ENCODE data around the gene TMC5. TPM values are rescaled to one million over a fixed set of nuclear protein-coding genes. Genes with fewer than 3 reads are reported as not detected.

Gene TMC5
- total RNA-seq, 2 donors from 2014 or later: 1.3 to 2.2 TPM

- H3K4me3 ChIP-seq (ENCODE audit: low read length): no peak overlapping the region
- WGBS, 2 experiments (ENCODE audit: insufficient coverage in 1 of 2, insufficient read length in 1 of 2): 89 to 100% methylated on average over 3 to 5 of the region's 5 CpGs
- Mint-ChIP-seq H3K27me3 (ENCODE audit: insufficient read depth) (no peaks in the 10 kb centered on the region), H3K4me1 (no peaks in the 10 kb centered on the region), H3K27ac (no peak overlapping the region), H3K9me3 (no peaks in the 10 kb centered on the region), H3K4me3 (no peak overlapping the region), H3K36me3 (ENCODE audit: low read depth) (peaks cover 41% of the 10 kb centered on the region)
- no peak for TF ChIP-seq CTCF (conservative IDR thresholded peaks at IDR 0.05)
- no peaks in the 10 kb centered on the region for H3K4me1 ChIP-seq (ENCODE audit: control insufficient read depth, insufficient read depth, low read length)
- DNase-seq: peak; percentile 7
- no peak overlapping the region for H3K9ac ChIP-seq (ENCODE audit: extremely low read depth, low read length, poor library complexity, severe bottlenecking)
- no peak overlapping the region for H3K27ac ChIP-seq (ENCODE audit: low read depth, low read length)
- H3K36me3 ChIP-seq (ENCODE audit: control insufficient read depth, insufficient read depth, low read length): peaks cover 33% of the 10 kb centered on the region
- no peaks in the 10 kb centered on the region for H3K27me3 ChIP-seq (ENCODE audit: control insufficient read depth, insufficient read depth, low read length, poor library complexity, severe bottlenecking)
- no peaks in the 10 kb centered on the region for H3K9me3 ChIP-seq (ENCODE audit: control insufficient read depth, low read length)
Observed at GRCh38 chr16:19499006-19499405, 81.3 kb downstream of the TMC5 start.

- Histone ChIP-seq H3K36me3 (ENCODE audit: control insufficient read depth, insufficient read depth, low read length) (peaks cover 38% of the 10 kb centered on the region), H3K27me3 (ENCODE audit: control insufficient read depth, insufficient read depth, low read length, poor library complexity, severe bottlenecking) (no peaks in the 10 kb centered on the region), H3K9ac (ENCODE audit: extremely low read depth, low read length, poor library complexity, severe bottlenecking) (no peak overlapping the region), H3K27ac (ENCODE audit: low read depth, low read length) (no peak overlapping the region), H3K4me3 (ENCODE audit: low read length) (no peak overlapping the region), H3K9me3 (ENCODE audit: control insufficient read depth, low read length) (no peaks in the 10 kb centered on the region), H3K4me1 (ENCODE audit: control insufficient read depth, insufficient read depth, low read length) (no peaks in the 10 kb centered on the region)
- Mint-ChIP-seq H3K36me3 (ENCODE audit: low read depth) (peaks cover 45% of the 10 kb centered on the region), H3K4me1 (no peaks in the 10 kb centered on the region), H3K27ac (no peak overlapping the region), H3K9me3 (no peaks in the 10 kb centered on the region), H3K27me3 (ENCODE audit: insufficient read depth) (no peaks in the 10 kb centered on the region), H3K4me3 (no peak overlapping the region)
- WGBS, 2 experiments (ENCODE audit: insufficient coverage in 1 of 2, insufficient read length in 1 of 2): 92% methylated on average over 1 of the region's 3 CpGs; no CpG with 5 or more reads in 1 of the 2 experiments
- no peak for TF ChIP-seq CTCF (conservative IDR thresholded peaks at IDR 0.05)
- peak; percentile 0 for DNase-seq
Observed at GRCh38 chr16:19499481-19499880, 81.8 kb downstream of the TMC5 start.

- H3K27me3 ChIP-seq (ENCODE audit: control insufficient read depth, insufficient read depth, low read length, poor library complexity, severe bottlenecking): no peaks in the 10 kb centered on the region
- H3K27ac Mint-ChIP-seq: no peak overlapping the region
- peaks cover 72% of the 10 kb centered on the region for H3K36me3 Mint-ChIP-seq (ENCODE audit: low read depth)
- no peak overlapping the region for H3K9ac ChIP-seq (ENCODE audit: extremely low read depth, low read length, poor library complexity, severe bottlenecking)
- DNase-seq: peak; percentile 93
- no peak overlapping the region for H3K4me3 ChIP-seq (ENCODE audit: low read length)
- 80 to 92% methylated on average over 2 to 3 of the region's 3 CpGs for WGBS, 2 experiments (ENCODE audit: insufficient coverage in 1 of 2, insufficient read length in 1 of 2)
- peak; percentile 92 for TF ChIP-seq CTCF (conservative IDR thresholded peaks at IDR 0.05)
- H3K4me1 Mint-ChIP-seq: no peaks in the 10 kb centered on the region
- no peaks in the 10 kb centered on the region for H3K9me3 Mint-ChIP-seq
- H3K9me3 ChIP-seq (ENCODE audit: control insufficient read depth, low read length): no peaks in the 10 kb centered on the region
- H3K4me3 Mint-ChIP-seq: no peak overlapping the region
- no peaks in the 10 kb centered on the region for H3K27me3 Mint-ChIP-seq (ENCODE audit: insufficient read depth)
- H3K4me1 ChIP-seq (ENCODE audit: control insufficient read depth, insufficient read depth, low read length): no peaks in the 10 kb centered on the region
- no peak overlapping the region for H3K27ac ChIP-seq (ENCODE audit: low read depth, low read length)
- H3K36me3 ChIP-seq (ENCODE audit: control insufficient read depth, insufficient read depth, low read length): peaks cover 64% of the 10 kb centered on the region
Observed at GRCh38 chr16:19502395-19503131, 84.9 kb downstream of the TMC5 start.

Data from endodermal cell (in vitro differentiated cells).